ENCODE measurements around the gene LHFPL2. TPM values are rescaled to one million over a fixed set of nuclear protein-coding genes. Genes with fewer than 3 reads are reported as not detected.
"Not testable (repeated sequence)": the region's sequence is repeated elsewhere in the genome, so short reads cannot be mapped to it uniquely, and the experiment has no call there.

The LHFPL2 gene
- total RNA-seq, 1 donor from 2014 or later: 33.1 TPM

DNA sequence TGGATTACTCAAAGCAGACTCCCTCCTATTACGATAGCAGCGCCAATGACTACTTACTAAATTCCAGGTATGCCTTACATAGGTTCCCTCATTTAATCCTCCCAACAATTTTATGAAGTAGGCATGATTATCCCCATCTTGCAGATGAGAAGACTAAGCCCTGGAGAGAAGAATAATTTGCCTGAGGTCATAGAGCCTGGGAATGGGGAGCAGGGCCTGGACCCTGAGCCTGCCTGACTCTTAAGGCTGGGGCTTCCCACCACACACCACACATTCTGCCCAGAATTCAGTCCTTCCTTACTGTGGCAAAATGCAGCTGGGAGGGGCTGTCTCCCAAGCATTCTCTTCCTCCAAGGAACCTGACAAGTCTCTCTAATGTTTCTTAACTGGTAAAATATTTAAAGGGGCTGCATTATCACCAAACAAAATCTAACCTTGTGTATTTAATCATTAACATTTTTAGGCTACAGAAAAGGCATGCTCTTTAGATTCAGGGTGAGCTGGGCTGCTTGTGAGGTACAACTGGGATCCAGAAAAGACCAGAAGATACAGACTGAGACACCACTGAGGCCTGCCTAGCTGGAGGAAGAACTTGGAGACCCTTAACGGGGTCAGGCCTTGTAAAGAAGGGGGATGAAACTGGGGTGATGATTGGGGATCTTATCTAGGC, 26.1 kb downstream of the LHFPL2 start:
- H3K27me3 ChIP-seq (ENCODE audit: control insufficient read depth, insufficient read depth, low read length): no peaks in the 10 kb centered on the region
- TF ChIP-seq, protein P1, sequence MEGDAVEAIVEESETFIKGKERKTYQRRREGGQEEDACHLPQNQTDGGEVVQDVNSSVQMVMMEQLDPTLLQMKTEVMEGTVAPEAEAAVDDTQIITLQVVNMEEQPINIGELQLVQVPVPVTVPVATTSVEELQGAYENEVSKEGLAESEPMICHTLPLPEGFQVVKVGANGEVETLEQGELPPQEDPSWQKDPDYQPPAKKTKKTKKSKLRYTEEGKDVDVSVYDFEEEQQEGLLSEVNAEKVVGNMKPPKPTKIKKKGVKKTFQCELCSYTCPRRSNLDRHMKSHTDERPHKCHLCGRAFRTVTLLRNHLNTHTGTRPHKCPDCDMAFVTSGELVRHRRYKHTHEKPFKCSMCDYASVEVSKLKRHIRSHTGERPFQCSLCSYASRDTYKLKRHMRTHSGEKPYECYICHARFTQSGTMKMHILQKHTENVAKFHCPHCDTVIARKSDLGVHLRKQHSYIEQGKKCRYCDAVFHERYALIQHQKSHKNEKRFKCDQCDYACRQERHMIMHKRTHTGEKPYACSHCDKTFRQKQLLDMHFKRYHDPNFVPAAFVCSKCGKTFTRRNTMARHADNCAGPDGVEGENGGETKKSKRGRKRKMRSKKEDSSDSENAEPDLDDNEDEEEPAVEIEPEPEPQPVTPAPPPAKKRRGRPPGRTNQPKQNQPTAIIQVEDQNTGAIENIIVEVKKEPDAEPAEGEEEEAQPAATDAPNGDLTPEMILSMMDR (IDR thresholded peaks at IDR 0.05; ENCODE audit: insufficient read depth, low read length, poor library complexity, severe bottlenecking): no peak
- no peak for DNase-seq (ENCODE audit: low read depth)
- H3K4me3 ChIP-seq (ENCODE audit: low read depth, low read length): no peak overlapping the region
- H3K36me3 ChIP-seq (ENCODE audit: control insufficient read depth, insufficient read depth, low read length): peaks cover 1% of the 10 kb centered on the region

DNA sequence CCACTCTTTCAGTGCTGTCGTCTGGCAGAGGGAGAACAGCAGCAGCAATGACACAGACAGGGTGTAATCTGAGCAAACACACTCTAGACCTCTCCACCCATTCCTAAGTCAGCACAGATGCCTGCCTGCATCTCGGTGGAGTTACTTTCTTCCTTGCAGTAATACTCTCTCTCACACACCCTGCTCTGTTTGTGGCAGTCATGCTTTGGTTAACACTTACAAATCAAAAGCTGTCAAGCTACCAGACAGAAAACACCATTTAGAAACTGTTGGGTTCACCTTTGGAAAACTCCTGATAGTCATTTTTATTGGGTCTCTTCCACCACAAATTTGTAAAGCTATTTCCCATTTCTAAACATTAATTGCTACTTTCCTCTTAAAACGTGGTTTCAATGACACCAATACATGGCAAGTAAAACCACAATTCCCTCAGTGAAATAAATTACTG, 27.3 kb downstream of the LHFPL2 start:
- no peaks in the 10 kb centered on the region for H3K27me3 ChIP-seq (ENCODE audit: control insufficient read depth, insufficient read depth, low read length)
- DNase-seq (ENCODE audit: low read depth): no peak
- H3K4me3 ChIP-seq (ENCODE audit: low read depth, low read length): no peak overlapping the region
- TF ChIP-seq, protein P1 (IDR thresholded peaks at IDR 0.05; ENCODE audit: insufficient read depth, low read length, poor library complexity, severe bottlenecking): no peak
- peaks cover 1% of the 10 kb centered on the region for H3K36me3 ChIP-seq (ENCODE audit: control insufficient read depth, insufficient read depth, low read length)

DNA sequence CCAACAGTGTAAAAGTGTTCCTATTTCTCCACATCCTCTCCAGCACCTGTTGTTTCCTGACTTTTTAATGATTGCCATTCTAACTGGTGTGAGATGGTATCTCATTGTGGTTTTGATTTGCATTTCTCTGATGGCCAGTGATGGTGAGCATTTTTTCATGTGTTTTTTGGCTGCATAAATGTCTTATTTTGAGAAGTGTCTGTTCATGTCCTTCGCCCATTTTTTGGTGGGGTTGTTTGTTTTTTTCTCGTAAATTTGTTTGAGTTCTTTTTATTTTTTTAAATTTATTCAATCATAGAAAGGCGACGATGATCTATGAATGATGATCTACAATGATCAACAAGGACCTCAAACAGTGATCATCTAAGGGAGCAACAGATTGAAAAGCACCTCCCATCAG, 28.5 kb downstream of the LHFPL2 start:
- H3K4me3 ChIP-seq (ENCODE audit: low read depth, low read length); DNase-seq (ENCODE audit: low read depth); H3K36me3 ChIP-seq (ENCODE audit: control insufficient read depth, insufficient read depth, low read length): not testable (repeated sequence)

DNA sequence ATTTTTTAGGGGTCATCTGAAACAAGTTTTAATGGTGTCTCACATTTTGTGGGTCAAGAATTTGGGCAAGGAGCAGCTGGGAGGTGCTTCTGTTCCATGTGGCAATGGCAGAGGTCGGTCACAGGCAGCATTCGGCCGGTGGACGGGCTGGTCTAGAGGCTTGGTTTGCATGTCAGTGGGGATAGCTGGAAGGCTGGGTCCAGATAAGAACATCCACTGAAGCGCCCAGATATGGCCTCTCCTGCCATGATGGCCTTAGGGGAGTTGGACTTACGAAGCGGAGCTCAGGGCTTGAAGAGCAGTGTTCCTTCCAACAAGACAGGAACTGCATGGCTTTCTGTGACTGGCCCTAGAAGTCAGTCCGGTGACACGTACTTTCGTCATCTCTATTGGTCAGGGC, 30.3 kb downstream of the LHFPL2 start:
- TF ChIP-seq, protein P1 (IDR thresholded peaks at IDR 0.05; ENCODE audit: insufficient read depth, low read length, poor library complexity, severe bottlenecking): no peak
- no peak for DNase-seq (ENCODE audit: low read depth)
- no peaks in the 10 kb centered on the region for H3K27me3 ChIP-seq (ENCODE audit: control insufficient read depth, insufficient read depth, low read length)
- H3K4me3 ChIP-seq (ENCODE audit: low read depth, low read length): no peak overlapping the region
- peaks cover 1% of the 10 kb centered on the region for H3K36me3 ChIP-seq (ENCODE audit: control insufficient read depth, insufficient read depth, low read length)

More for the DNA sequence above, 28.5 kb downstream of the LHFPL2 start:
- not testable (repeated sequence) for H3K27me3 ChIP-seq (ENCODE audit: control insufficient read depth, insufficient read depth, low read length)

DNA sequence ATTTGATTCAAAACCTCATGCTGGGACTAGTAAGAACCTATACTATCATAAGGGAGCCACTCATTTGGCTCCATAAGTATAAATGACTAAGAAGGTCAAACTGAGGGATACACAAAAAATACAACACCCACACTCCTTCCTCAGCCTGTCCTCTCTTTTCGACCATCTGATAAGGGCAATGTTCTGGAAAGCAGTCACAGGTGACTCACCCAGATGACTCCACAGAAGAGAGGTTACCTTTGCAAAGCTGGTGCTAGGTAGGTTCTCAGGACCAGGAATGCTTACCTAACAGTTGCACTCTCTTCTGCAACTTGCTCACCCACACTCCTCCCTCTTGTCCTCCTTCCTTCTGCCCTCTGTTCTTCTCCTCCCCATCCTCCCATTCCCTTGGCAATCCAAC, 32.9 kb downstream of the LHFPL2 start:
- H3K27me3 ChIP-seq (ENCODE audit: control insufficient read depth, insufficient read depth, low read length): no peaks in the 10 kb centered on the region
- H3K4me3 ChIP-seq (ENCODE audit: low read depth, low read length): no peak overlapping the region
- H3K36me3 ChIP-seq (ENCODE audit: control insufficient read depth, insufficient read depth, low read length): peaks cover 1% of the 10 kb centered on the region
- TF ChIP-seq, protein P1 (IDR thresholded peaks at IDR 0.05; ENCODE audit: insufficient read depth, low read length, poor library complexity, severe bottlenecking): no peak
- DNase-seq (ENCODE audit: low read depth): no peak

DNA sequence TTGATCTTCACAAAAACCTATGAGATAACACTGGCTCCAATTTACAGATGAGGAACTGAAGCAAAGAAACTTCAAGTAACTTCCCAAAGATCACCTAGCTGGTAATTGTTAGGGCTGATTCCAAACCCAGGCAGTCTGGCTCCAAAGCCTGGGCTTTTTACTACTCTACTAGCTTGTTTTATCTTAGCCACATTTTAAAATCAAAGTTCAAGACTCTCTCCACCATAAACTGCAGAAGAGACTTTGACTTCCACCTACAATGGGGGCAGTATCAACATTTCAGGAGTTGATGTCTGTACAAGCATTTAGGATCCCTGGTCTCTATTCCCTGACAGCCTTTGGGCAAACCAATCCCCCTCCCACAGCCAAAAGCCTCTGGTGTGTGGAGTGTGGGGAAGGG, 33.8 kb downstream of the LHFPL2 start:
- Histone ChIP-seq H3K27me3 (ENCODE audit: control insufficient read depth, insufficient read depth, low read length) (no peaks in the 10 kb centered on the region), H3K36me3 (ENCODE audit: control insufficient read depth, insufficient read depth, low read length) (peaks cover 1% of the 10 kb centered on the region), H3K4me3 (ENCODE audit: low read depth, low read length) (no peak overlapping the region)
- no peak for DNase-seq (ENCODE audit: low read depth)
- TF ChIP-seq, protein P1 (IDR thresholded peaks at IDR 0.05; ENCODE audit: insufficient read depth, low read length, poor library complexity, severe bottlenecking): no peak
